HG03442 (cell line): ENCODE data around the gene CSTPP1.

Experiments
- ATAC-seq: cut with Tn5 transposase; IDR thresholded peaks from one replicate; pipeline ENCODE4 v1.9.1; 2021; ENCODE audit warnings: mild to moderate bottlenecking, moderate library complexity; ENCODE audit not compliant: unreplicated experiment

The CSTPP1 gene

DNA sequence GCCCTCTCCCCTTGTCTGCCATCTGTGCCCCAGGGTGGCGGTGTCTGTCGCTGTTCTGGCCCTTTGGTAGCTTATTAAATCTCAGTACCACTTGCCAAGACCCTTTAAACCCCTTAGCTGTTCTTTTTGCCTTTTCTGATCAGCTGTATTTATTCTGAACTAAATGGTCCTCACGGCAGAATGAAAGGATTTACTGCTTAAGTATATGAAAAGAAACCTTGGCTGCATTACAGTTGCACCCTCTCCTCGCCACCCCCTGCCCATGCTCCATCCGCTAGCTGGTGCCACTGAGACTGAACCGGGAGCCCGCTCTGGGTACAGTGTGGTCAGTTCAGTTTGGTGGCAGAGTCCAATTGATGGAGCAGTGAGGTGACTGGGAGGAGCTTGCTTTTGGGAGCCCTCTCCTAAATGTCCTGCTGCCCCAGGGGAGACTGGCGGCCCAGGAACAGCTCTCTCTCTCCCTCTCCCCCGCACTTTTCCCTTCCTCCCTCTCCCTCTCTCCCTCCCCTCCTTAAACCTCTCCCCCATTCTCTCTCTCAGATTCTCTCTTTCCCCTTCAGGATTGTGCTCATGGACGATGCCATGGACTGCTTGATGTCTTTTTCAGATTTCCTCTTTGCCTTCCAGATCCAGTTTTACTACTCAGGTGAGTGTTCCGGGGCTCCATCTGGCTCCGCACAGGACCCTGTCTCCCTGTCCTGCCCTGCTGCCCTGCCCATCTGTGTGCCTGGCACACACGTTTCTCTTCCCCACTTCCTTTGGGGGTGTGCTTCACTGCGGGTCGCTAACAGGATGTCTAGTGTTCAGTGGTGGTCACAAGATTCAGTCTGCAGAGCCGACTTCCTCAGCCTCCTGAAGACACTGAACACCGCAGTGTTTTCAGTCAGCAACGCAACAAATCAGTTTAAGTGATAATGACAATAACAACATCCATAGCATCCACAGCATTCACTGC is 218.3 kb downstream of the CSTPP1 start:
- ATAC-seq: no peak

DNA sequence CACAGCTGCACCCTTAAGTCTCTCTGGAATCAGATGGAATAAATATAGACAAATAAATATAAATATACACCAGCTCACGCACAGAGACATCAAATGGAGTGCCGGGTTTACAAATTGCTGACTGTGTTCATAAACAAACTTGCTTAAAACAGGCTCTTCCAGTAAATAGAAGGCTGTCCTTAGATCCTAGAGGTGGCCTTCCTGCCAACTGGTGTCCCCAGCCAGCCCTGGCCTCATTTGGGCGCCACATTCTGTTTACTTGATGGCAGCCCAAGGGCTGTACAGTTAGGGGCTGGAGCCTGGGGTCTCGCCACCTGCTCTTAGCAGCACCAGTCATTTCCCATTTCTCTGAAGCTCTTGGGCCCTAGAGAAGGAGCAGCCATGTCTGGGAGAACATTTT is 219.3 kb downstream of the CSTPP1 start:
- ATAC-seq: no peak

DNA sequence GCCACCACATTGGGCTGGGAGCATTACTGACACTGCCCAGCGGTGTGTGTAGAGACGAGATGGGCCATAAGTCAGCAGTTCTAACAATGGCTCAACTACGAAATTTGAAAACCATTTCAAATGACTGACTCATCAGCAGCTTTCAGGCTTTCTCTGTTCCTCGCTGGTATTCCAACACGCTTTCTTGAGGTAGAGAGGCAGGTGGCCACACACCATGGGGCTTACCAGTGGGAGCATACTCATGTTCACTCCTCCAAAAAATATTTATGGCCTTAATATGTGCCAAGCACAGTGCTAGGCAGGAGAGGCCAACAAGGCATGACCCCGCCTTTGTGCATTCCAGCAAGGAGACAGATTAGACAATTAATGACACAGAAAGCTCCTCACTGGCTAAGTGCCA is 219.8 kb downstream of the CSTPP1 start:
- ATAC-seq: no peak

DNA sequence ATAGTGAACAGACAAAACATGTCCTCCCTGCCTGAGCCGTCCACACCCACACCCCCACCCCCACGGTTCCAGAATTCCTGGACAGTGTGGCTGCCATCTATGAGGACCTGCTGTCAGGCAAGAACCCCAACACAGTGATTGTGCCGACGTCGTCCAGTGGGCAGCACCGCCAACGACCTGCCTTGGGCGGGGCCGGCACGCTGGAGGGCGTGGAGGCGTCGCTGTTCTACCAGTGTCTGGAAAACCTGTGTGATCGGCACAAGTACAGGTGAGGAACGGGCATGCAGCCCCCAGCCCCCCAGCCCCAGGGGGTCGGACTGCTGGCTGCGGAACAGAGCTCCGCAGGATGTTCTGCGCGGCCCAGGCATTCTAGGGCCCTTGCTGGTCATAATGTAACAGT is 220.4 kb downstream of the CSTPP1 start:
- no peak for ATAC-seq

DNA sequence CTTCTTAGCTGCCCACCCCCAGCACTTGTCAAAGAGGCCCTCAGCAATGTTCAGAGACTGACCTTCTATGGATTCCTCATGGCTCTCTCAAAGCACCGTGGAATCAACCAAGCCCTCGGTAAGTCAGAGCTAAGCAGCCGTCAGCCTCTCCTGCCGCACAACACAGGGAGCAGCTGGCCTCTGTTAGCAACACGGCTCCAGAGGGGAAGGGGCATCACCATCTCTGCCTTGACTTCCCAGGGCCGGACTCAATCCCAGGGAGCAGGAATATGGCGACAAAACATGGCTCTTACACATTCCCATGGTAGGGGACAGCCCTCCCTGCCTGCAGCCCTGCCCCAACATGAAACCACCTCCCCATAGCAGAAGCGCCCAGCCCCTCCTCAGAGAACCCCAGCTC is 221.2 kb downstream of the CSTPP1 start:
- no peak for ATAC-seq

DNA sequence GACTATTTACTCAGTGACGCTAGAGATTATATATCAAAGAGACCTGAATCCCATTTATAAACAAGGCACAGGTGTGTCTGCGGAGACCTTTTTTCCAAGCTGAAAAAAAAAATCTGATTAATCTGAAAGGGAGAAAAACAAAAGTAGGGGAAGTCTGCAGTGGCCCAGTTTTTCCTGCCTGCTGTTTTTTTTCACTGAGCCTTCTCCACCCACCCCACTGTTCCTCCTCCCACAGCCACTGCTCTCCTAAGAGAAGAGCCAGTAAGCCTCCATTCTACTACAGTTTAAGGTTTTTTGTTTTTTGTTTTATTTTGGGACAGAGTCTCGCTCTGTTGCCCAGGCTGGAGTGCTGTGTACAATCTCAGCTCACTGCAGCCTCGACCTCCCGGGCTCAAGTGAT is 221.7 kb downstream of the CSTPP1 start:
- no peak for ATAC-seq

DNA sequence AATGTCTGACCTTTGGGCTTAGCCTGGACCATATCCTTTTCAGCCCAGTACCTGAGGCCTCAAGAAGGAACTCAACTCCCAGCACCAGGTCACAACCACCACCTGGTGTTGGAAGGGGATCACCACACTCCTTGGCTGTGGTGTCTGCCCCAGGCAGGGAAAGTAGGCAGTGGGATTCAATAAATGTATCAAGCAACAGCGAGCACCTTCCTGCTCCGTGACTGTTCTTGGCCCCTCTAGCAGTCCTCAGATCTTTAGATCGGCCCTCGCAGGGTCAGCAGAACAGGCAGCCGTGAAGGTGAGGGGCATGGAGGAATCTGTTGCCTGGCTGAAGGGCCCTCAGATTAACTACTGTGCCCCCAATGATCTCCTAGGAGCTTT is 224.2 kb downstream of the CSTPP1 start:
- no peak for ATAC-seq

DNA sequence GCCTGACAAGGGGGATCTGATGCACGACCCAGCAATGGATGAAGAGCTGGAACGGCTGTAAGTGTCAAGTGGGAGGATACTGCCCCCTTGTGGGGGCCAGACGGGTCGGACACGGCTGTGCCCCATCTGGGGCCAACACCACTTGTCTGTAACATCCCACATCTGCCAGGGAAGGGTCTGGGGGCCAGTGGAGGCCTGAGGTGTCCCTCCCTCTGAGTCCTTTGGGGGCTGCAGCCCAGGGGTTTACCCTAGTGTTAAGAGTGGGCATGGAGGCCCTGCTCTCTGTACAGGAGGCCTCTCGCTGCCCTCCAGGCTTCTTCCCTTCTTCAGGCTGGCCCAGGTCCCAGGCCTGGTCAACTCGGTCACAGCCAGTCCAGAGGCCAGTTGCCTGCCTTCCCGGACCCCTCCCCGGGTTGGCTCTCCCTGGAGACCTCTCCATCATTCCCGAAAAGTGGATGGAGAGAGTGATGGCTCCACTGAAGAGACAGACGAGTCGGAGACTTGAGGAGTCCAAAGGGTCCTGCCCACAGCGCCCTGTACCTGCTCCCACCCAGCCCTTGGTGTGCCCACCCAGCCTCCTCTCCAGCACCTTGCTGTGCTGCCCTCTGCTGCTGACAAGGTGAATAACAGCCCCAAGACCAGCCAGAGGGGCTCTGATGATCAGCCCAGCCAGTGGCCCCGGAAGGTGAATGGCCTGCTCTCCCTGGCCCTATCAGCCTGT is 224.7 kb downstream of the CSTPP1 start:
- ATAC-seq: no peak

DNA sequence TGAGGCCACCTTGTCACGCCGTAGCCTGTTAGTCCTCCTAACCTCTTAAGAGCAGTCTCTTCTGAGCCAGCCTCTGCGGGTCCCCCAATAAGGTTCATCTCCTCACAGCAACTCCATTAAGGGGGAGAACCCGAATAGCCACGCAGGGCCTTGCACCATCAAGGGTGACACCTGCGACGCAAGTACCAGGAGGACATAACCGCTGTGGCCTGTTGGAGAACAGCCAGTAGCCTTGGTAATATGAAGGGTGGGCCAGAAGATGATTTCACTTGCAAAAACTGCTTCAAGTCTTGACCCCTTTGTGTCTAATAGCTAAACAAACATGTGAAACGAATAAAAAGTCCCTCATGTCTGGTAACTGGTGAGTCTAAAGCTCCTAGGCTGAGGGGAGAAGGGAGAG is 225.3 kb downstream of the CSTPP1 start:
- no peak for ATAC-seq

DNA sequence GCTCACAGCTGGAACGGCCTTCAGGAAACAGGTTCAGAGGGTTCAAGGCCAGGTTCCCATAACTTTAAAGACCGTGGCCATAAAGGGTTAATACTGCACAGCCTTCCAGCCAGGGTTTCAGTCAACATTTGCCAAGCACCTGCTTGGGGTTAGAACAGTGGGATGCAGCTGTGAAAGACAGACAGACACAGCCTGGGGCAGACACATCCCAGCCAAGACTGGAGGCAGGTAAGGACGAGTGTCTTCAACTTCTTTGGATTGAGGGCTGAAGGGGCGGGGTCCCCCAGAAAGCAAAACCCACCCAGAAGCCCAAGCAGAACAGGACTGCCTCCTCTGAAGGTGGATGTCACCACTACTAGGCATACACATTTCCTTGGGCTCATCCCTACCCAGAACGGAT is 225.9 kb downstream of the CSTPP1 start:
- ATAC-seq: no peak

DNA sequence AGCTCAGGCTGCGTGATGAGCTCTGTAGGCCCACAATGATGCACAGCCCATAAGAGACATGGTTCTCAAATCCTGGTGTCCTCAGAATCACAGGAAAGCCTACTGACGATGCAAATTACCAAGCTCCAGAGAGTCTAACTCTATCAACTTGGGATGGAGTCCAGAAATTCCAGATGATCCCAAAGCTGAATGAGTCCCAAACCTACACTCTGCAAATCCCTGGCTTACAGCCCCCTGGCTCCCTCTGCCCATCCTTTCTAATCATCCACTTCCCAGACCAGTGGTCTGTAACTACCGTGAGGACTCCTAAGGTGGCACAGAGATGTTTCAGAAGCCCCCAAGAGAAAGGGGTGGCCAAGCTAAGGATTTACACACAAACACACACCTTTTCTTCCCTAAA is 226.6 kb downstream of the CSTPP1 start:
- no peak for ATAC-seq

DNA sequence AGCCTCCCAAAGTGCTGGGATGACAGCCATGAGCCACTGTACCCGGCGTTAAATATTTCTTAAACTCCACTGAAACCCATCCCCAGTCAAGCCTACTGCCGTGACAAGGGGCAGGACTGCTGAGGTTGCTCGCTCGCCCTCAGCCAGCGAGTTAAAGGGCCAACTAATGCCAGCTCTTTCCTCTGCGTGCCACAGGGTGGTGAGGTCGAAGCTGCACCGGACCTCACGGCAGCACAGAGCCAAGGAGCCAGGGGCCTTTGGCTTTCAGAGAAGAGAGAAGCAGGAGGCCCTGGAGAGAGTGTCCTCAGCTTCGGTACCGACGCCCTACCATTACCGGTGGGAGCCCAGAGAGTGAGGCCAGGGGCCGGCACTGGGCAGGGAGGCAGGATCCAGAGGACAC is 227.3 kb downstream of the CSTPP1 start:
- no peak for ATAC-seq

DNA sequence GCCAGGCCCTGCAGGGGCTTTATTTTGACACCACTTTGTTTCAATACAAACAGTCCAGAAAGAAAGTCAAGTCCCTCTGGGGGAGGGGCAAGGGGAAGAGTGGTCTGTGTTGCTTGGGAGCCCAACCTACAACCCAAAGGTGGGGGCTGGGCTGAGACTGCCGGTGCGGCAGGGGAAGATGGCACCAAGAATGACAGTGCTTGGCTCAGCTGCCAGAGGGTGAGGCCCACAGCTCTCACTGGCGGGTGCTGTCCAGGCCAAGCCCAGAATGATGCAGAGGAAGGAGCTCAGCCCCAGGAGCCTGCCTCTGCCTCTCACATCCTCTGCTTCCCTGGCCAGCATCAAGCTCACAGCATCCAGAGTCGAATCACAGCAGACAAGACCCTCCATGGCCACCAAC is 227.8 kb downstream of the CSTPP1 start:
- no peak for ATAC-seq

DNA sequence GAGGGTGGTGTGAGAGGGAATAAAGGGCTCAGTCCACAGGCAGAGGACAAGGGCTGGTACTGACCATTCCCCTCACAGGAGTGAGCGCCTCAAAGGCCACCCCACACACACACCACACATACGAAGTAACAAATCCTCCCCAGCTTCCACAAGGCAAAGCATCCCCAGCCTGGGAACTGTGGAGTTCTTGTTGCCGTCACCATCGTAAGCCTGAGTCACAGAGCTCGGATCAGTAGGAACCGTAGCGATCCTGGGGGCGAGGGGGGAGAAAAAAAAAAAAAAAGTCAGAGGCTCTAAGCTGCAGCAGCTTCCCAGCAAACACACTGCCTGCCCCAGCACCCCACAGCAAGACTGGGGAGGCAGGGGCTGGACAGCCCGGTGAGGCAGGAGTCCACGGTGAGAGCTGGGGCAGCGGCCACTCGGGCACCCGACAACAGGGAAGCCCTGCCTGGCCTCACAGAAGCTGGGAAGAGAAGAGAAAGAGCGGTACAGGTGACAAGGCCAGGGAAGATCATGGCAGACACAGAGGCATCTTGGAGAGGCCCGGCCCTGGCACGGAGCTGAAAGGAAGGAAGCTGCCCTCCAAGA is 228.8 kb downstream of the CSTPP1 start:
- ATAC-seq: no peak

DNA sequence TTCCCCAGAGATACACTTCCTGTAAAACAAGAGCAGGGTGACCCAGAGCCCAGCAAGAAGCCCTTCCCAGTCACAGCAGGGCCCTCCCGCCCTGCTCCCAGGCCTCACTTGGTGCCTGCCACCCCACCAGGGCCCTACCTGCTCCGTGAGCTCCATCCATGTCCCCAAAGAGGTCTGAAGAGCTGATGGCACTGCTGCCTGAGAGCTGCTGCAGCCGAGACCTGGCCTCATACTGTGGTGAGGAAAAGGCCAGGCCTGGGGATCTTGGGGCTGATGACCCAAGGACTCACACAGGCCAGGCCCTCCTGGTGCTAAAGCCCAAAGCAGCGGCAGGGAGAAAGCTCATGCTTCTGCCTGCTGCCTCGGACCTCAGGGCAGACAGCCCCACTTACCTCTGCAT is 229.8 kb downstream of the CSTPP1 start:
- no peak for ATAC-seq

DNA sequence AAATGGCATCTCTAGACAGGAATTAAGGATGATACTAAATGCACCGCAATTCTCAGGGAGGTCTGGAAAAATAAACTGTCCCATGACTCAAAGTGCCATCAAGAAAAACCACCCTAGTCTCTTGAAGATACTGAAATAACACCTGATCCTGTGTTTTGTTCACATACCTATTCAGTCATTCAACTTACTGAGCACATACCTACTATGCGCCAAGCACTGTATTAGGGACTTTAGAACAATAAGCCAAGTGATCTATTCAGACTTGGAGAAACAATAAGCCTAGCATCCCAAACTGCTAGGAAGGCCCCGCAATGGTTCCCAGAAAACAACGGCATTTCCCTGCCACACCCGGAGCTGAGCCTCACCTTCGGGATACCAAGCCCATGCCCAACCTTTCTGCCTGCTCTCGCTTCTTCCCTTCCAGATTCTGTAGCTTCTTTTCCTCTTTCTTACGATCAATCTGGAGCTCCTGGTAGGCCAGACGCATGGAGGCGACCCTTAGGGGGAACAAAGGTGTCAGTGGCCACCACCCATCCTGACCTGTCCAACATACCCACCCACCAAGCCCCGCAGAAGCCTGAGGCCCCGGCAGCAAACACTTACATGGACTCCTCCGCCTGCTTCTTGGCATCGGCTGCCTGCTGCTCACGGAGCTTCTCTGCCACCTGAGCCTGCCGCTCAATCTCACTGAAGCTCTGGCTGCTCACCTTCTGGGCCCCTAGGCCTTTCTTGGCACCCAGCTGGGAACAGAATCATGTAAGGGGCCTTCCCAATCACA is 234.7 kb downstream of the CSTPP1 start:
- no peak for ATAC-seq

DNA sequence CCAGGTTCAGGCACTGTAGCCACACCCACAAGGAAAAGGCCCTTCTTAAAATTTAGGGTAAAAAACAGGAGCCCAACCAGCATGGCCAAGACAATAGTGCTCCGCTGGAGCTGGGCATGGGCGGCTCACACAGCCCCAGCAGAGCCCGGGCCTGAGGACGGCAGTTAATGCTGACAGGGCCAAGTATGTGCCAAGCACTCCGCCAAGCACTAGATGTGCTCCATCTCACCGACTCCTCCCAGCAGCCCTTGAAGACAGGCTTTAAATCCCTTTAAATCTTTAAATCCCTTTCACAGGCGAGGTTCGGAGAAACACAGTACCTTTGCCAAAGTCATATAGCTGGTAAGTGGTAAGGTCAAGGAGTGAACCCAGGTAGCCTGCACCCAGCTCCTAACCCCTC is 235.3 kb downstream of the CSTPP1 start:
- no peak for ATAC-seq

DNA sequence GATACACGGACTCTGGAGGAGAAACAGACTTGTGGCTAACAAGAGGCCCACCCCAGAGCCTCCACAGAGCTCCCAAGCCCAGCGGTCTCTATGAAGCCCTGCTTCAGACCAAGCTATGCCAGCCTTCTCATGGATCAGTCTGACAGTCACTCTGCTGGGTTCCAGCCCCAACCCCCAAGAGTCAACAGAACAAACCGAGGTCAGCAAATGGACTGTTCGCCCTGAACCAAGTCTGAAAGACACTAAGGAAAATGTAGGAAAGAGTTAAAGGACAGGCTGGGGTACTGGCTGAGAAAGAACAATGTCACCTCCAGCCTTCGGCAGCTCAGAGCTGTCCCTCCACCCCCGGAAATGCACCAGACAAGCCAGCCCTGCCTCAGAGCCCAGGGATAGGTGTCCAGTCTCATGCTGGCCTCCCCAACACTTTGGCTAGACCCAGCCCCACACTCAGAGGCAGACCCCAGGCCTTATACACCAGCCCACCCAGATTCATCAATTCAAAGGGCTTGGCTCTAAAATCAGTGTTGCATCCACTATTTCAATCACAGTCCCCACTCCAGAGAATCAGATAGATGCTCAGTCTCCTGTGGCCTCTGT is 236.3 kb downstream of the CSTPP1 start:
- ATAC-seq: no peak

DNA sequence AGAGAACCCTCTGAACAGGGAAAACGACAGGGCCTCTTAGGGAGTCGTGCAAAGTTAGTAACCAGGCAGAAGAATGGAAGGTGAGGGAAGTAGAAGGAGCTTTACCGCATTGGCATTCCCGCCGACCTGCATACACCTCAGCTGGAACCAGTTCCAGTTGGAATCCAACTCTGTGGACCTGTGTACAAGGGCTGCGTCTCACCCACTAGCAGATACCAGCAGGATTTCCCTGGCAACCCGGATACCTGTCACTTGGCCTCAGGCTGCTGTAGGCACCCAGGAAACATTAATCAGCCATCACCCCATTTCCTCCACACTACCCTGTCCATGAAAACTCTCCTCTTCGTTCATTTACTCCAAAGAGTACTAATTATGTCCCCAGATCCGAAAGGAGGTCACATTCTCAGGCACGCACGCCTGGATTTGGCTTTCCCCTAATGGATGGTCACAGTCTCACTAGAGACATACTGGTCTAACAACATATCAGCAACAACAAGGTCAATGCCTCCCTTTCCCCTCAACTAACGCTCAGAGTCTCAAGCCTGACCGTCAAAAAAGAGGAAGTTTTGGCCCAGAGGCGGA is 239.3 kb downstream of the CSTPP1 start:
- no peak for ATAC-seq
